A549 treated with ZK216348 at 1 μM for 4 hours (cell line): ENCODE results near the gene NUDT6. TPM values are rescaled to one million over a fixed set of nuclear protein-coding genes. Genes with fewer than 3 reads are reported as not detected.

Experiments
- total RNA-seq: library from RNA; stranded (reverse); fragments of 200-300 nt; extraction: Qiagen RNA extraction; gene quantifications from 5 replicates; pipeline ENCODE4 v1.2.3, GENCODE V29; 2022; ENCODE audit warnings: low read depth

NUDT6 gene
- 6.5 to 7.4 TPM (median 6.8 TPM) in 5 replicates for total RNA-seq

DNA sequence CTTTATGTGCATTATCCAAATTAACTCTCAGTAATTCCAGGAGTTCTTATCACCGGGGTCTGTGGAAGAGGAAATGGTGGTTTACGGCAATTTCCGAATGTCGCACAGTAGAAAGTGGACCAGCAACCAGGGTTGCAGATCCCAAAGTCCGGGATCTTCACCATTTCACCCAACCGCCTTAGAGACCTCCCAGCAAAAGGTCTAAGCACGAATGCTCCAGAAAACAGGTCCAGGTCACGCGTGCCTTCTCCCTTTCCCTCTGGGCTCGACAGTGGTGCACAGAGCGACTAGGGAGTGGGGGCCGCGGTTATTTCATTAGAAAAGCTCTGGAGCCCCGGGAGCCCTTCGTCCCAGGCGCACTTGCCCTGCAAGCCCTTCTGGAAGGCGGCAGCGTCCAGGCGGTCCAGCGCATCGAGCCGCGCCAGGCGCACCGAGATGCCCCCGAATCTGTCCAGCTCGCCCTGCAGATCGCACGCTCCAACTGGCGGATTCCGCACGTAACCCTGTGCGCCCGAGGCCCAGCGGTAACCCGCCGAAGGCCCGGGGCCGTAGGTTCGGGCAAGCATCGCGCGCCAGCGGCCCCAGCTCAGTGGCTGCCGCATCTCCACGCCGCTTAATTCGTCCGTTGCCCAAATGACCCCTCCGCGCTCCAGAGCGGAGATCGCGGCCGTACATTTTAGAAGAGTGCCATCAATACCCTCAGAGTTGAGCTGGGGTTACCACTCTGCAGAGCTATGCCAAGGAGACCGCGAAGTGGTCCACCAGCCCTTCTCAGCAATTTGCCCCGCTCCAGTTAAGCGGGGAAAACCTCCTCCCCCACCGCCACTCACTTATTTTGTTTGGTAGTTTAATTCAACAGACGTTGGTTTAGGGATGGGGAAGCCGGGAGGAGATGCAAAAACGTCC lies at the start of gene NUDT6:
NUDT6 (minus strand) TSS at position 627 of the 906 bp plus-strand sequence; CDS start at position 602, 25 bp downstream.

Other genes with a start within 250 kb of the NUDT6 start
- 1.7 to 3.3 TPM (median 2.7 TPM) in 5 replicates for gene BBS12, start 189.9 kb downstream of the NUDT6 start, total RNA-seq
- 31.4 to 66.8 TPM (median 53.5 TPM) in 5 replicates for gene FGF2, start 95.8 kb downstream of the NUDT6 start, total RNA-seq